OCI-LY1 (cell line): ENCODE results near the gene MMS19.

Experiments
- H2AFZ ChIP-seq: fragments of 200-600 bp; sonication (generic), shearing (Covaris generic); 2 replicates; pipeline ENCODE4 v1.6.0; 2014; ENCODE audit warnings: antibody characterized with exemption, mild to moderate bottlenecking, low read length
- H3F3A ChIP-seq: fragments of 200-600 bp; sonication (generic), shearing (Covaris generic); 2 replicates; pipeline ENCODE4 v1.6.0; 2014; ENCODE audit warnings: mild to moderate bottlenecking, antibody characterized with exemption, low read length, moderate library complexity; ENCODE audit not compliant: insufficient read depth
- H3K27ac ChIP-seq: fragments of 200-600 bp; sonication (generic); 2 replicates; pipeline ENCODE4 v1.5.1; 2014; ENCODE audit warnings: low read length, mixed run types, mild to moderate bottlenecking, low read depth; ENCODE audit not compliant: poor library complexity, severe bottlenecking
- H3K27me3 ChIP-seq: fragments of 200-600 bp; sonication (generic); 2 replicates; pipeline ENCODE4 v1.6.0; 2014; ENCODE audit warnings: antibody characterized with exemption, mild to moderate bottlenecking, low read length, moderate library complexity; ENCODE audit not compliant: insufficient read depth
- H3K36me3 ChIP-seq: fragments of 200-600 bp; sonication (generic); 2 replicates; pipeline ENCODE4 v1.6.1; 2014; ENCODE audit warnings: mild to moderate bottlenecking, antibody characterized with exemption, low read length, moderate library complexity, mixed read lengths; ENCODE audit not compliant: insufficient read depth
- H3K4me1 ChIP-seq: fragments of 200-600 bp; sonication (generic); 2 replicates; pipeline ENCODE4 v1.5.1; 2014; ENCODE audit warnings: mild to moderate bottlenecking, low read length, moderate library complexity; ENCODE audit not compliant: insufficient read depth, severe bottlenecking
- H3K4me2 ChIP-seq: fragments of 200-600 bp; sonication (generic), shearing (Covaris generic); 2 replicates; pipeline ENCODE4 v1.6.1; 2014; ENCODE audit warnings: low read length
- H3K4me3 ChIP-seq: fragments of 200-600 bp; sonication (generic); 2 replicates; pipeline ENCODE4 v1.5.1; 2014; ENCODE audit warnings: low read length, low read depth, mild to moderate bottlenecking, mixed read lengths; ENCODE audit not compliant: poor library complexity, severe bottlenecking
- H3K79me2 ChIP-seq: fragments of 200-600 bp; shearing (Covaris generic); 2 replicates; pipeline ENCODE4 v1.6.1; 2016; ENCODE audit warnings: mixed run types, low read length, mixed read lengths; ENCODE audit not compliant: insufficient read depth
- H3K9ac ChIP-seq: fragments of 200-600 bp; sonication (generic), shearing (Covaris generic); 2 replicates; pipeline ENCODE4 v1.6.1; 2014; ENCODE audit warnings: mild to moderate bottlenecking, low read length, mixed read lengths
- H3K9me2 ChIP-seq: fragments of 200-600 bp; sonication (generic), shearing (Covaris generic); 2 replicates; pipeline ENCODE4 v1.6.1; 2014; ENCODE audit warnings: low read depth, mild to moderate bottlenecking, low read length, mixed read lengths
- H3K9me3 ChIP-seq: fragments of 200-600 bp; shearing (Covaris generic); 2 replicates; pipeline ENCODE4 v1.6.1; 2014; ENCODE audit warnings: low read length, mixed read lengths
- H4K20me1 ChIP-seq: fragments of 200-600 bp; sonication (generic), shearing (Covaris generic); 2 replicates; pipeline ENCODE4 v1.6.0; 2016; ENCODE audit warnings: mild to moderate bottlenecking, low read length; ENCODE audit not compliant: insufficient read depth
- CTCF ChIP-seq: fragments of 200-600 bp; sonication (generic), shearing (Covaris generic); IDR thresholded peaks from 2 replicates; pipeline ENCODE4 v1.5.1; 2017; ENCODE audit warnings: mild to moderate bottlenecking, antibody characterized with exemption, low read length, moderate library complexity, mixed read lengths
- EZH2 ChIP-seq: fragments of 200-600 bp; sonication (generic), shearing (Covaris generic); IDR thresholded peaks from 2 replicates; pipeline ENCODE4 v1.8.0; 2017; ENCODE audit warnings: borderline replicate concordance, mixed run types, mild to moderate bottlenecking, antibody characterized with exemption, low read length, moderate library complexity, mixed read lengths

Gene MMS19

GRCh38 chr10:97498076-97498840, at the start of gene MMS19:
MMS19 (minus strand) TSS chr10:97498422; CDS start chr10:97498384, 38 bp downstream.
- no peak within 1 kb of the TSS for H2AFZ ChIP-seq
- H3K36me3 ChIP-seq = no peaks in the 10 kb centered on the region
- H3K27ac ChIP-seq = peak within 1 kb of the TSS; percentile 68
- H4K20me1 ChIP-seq = no peaks in the 10 kb centered on the region
- H3K9me3 ChIP-seq = no peaks in the 10 kb centered on the region
- H3F3A ChIP-seq = no peaks in the 10 kb centered on the region
- no peak for TF ChIP-seq EZH2
- TF ChIP-seq CTCF = no peak
- H3K9ac ChIP-seq = peak within 1 kb of the TSS; percentile 77
- H3K79me2 ChIP-seq = peaks cover 37% of the 10 kb centered on the region
- H3K27me3 ChIP-seq = no peaks in the 10 kb centered on the region
- peaks cover 37% of the 10 kb centered on the region for H3K4me1 ChIP-seq
- peak within 1 kb of the TSS; percentile 77 for H3K4me3 ChIP-seq
- H3K4me2 ChIP-seq = peak within 1 kb of the TSS; percentile 70
- H3K9me2 ChIP-seq = no peaks in the 10 kb centered on the region

DNA sequence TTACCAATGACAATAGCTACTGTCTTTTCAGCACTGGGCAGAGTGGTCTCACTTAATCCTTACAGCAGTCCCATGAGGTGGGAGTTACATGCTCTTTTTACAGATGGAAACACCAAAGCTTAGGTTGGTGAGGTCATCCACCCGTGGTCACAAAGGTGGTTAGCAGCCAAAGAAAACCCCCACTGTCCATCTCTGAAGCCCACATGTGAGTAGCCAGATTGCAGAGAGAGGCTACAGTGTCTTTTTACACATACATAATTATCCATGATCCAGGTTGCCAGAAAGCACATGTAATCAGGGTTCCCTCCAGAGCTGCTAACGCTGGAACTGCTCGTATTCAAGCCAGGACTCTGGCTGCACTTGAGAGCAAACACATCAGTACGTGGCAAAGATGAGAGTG, 49.7 kb upstream of the MMS19 start:
- Histone ChIP-seq H3F3A (no peaks in the 10 kb centered on the region), H3K36me3 (no peaks in the 10 kb centered on the region), H3K4me3 (no peak overlapping the region), H3K4me2 (no peak overlapping the region), H3K27ac (no peak overlapping the region), H4K20me1 (no peaks in the 10 kb centered on the region), H3K4me1 (no peaks in the 10 kb centered on the region), H3K9me2 (no peaks in the 10 kb centered on the region), H3K9ac (no peak overlapping the region), H2AFZ (no peak overlapping the region), H3K79me2 (no peaks in the 10 kb centered on the region), H3K27me3 (no peaks in the 10 kb centered on the region), H3K9me3 (no peaks in the 10 kb centered on the region)
- no peak for TF ChIP-seq EZH2
- TF ChIP-seq CTCF = no peak

GRCh38 chr10:97547271-97547600, 49.0 kb upstream of the MMS19 start:
- no peak overlapping the region for H2AFZ ChIP-seq

More at GRCh38 chr10:97547271-97547600, 49.0 kb upstream of the MMS19 start:
- Histone ChIP-seq H4K20me1 (no peaks in the 10 kb centered on the region), H3K9me3 (no peaks in the 10 kb centered on the region), H3K36me3 (no peaks in the 10 kb centered on the region), H3K4me3 (no peak overlapping the region), H3K9me2 (no peaks in the 10 kb centered on the region), H3K79me2 (no peaks in the 10 kb centered on the region), H3F3A (no peaks in the 10 kb centered on the region), H3K4me1 (no peaks in the 10 kb centered on the region), H3K27ac (no peak overlapping the region), H3K9ac (no peak overlapping the region), H3K4me2 (no peak overlapping the region), H3K27me3 (no peaks in the 10 kb centered on the region)
- TF ChIP-seq CTCF (no peak), EZH2 (no peak)
